Stimulated activated CD4-positive, alpha-beta T cell treated with anti-CD3 and anti-CD28 coated beads, Interleukin-4, amount 100 ng/mL, for 48 hours (primary cell): ENCODE results near the gene LRRC39.
"Not testable (repeated sequence)": the region's sequence is repeated elsewhere in the genome, so short reads cannot be mapped to it uniquely, and the experiment has no call there.

ENCODE experiments used
- DNase-seq, 2 donors: peaks; one replicate each; pipeline ENCODE4 v3.0.0-alpha.2; 2020; ENCODE audit warnings: low read depth in 2 of 2

Gene LRRC39

GRCh38 chr1:100178091-100178490, at the start of gene LRRC39:
Gene LRRC39 (minus strand): TSS chr1:100178256. CDS start chr1:100168516, 9,740 bp downstream.
- no peak for DNase-seq

- DNase-seq = no peak
These were observed 44.4 kb upstream of the LRRC39 start for GRCh38 chr1:100222428-100222827.

GRCh38 chr1:100219883-100220282, 41.8 kb upstream of the LRRC39 start:
- peak in 1 of 2 donors; percentile 1 for DNase-seq

- no peak for DNase-seq
These were observed 41.4 kb upstream of the LRRC39 start for GRCh38 chr1:100219457-100219856.

- no peak for DNase-seq
These were observed 39.8 kb upstream of the LRRC39 start for GRCh38 chr1:100217834-100218233.

- DNase-seq = no peak
These were observed 37.0 kb upstream of the LRRC39 start for GRCh38 chr1:100215101-100215500.

- no peak for DNase-seq
These were observed 35.1 kb upstream of the LRRC39 start for GRCh38 chr1:100213141-100213540.

- DNase-seq = no peak
These were observed 28.2 kb upstream of the LRRC39 start for GRCh38 chr1:100206301-100206700.

- not testable (repeated sequence) for DNase-seq
These were observed 27.5 kb upstream of the LRRC39 start for GRCh38 chr1:100205593-100205992.

GRCh38 chr1:100205103-100205502, 27.0 kb upstream of the LRRC39 start:
- not testable (repeated sequence) for DNase-seq

- DNase-seq = not testable (repeated sequence)
These were observed 24.6 kb upstream of the LRRC39 start for GRCh38 chr1:100202703-100203102.

GRCh38 chr1:100200060-100200459, 22.0 kb upstream of the LRRC39 start:
- DNase-seq = not testable (repeated sequence)

- no peak for DNase-seq
These were observed 20.5 kb upstream of the LRRC39 start for GRCh38 chr1:100198596-100198995.

GRCh38 chr1:100188617-100189016, 10.6 kb upstream of the LRRC39 start:
- DNase-seq = no peak

GRCh38 chr1:100187912-100188311, 9.9 kb upstream of the LRRC39 start:
- no peak for DNase-seq

- no peak for DNase-seq
These were observed 6.5 kb upstream of the LRRC39 start for GRCh38 chr1:100184536-100184935.

- no peak for DNase-seq
These were observed 5.3 kb upstream of the LRRC39 start for GRCh38 chr1:100183370-100183769.

- no peak for DNase-seq
These were observed 588 bp downstream of the LRRC39 start for GRCh38 chr1:100177295-100178041.

- no peak for DNase-seq
These were observed 10.0 kb downstream of the LRRC39 start for GRCh38 chr1:100168051-100168450.

- no peak for DNase-seq
These were observed 13.4 kb downstream of the LRRC39 start for GRCh38 chr1:100164702-100165101.

GRCh38 chr1:100164216-100164615, 13.8 kb downstream of the LRRC39 start:
- no peak for DNase-seq

- no peak for DNase-seq
These were observed 15.2 kb downstream of the LRRC39 start for GRCh38 chr1:100162881-100163280.

GRCh38 chr1:100152271-100152670, 25.8 kb downstream of the LRRC39 start:
- no peak for DNase-seq

GRCh38 chr1:100151679-100152078, 26.4 kb downstream of the LRRC39 start:
- DNase-seq = no peak
